ENCODE measurements around the gene HMGN1.

Gene HMGN1

GRCh38 chr21:39327727-39328126 is 21.2 kb downstream of the HMGN1 start:
- no peak for FAIRE-seq

GRCh38 chr21:39326607-39327307 is 22.1 kb downstream of the HMGN1 start:
- FAIRE-seq: no peak

- no peak for FAIRE-seq
Observed at GRCh38 chr21:39325458-39325857, 23.4 kb downstream of the HMGN1 start.

- no peak for FAIRE-seq
Observed at GRCh38 chr21:39321424-39321823, 27.5 kb downstream of the HMGN1 start.

GRCh38 chr21:39319814-39320332 is 29.0 kb downstream of the HMGN1 start:
- FAIRE-seq: no peak

GRCh38 chr21:39319251-39319756 is 29.6 kb downstream of the HMGN1 start:
- no peak for FAIRE-seq

- FAIRE-seq: no peak
Observed at GRCh38 chr21:39318091-39318959, 30.6 kb downstream of the HMGN1 start.

GRCh38 chr21:39317134-39318090 is 31.5 kb downstream of the HMGN1 start:
- no peak for FAIRE-seq

- FAIRE-seq: no peak
Observed at GRCh38 chr21:39316729-39317128, 32.2 kb downstream of the HMGN1 start.

- FAIRE-seq: no peak
Observed at GRCh38 chr21:39315603-39316445, 33.1 kb downstream of the HMGN1 start.

- FAIRE-seq: no peak
Observed at GRCh38 chr21:39314143-39315027, 34.5 kb downstream of the HMGN1 start.

- no peak for FAIRE-seq
Observed at GRCh38 chr21:39313571-39314142, 35.2 kb downstream of the HMGN1 start, which contains the start of gene BRWD1. Gene BRWD1 (minus strand): TSS chr21:39313632. CDS start chr21:39313491, 141 bp downstream.

GRCh38 chr21:39313042-39313570 is 35.8 kb downstream of the HMGN1 start:
- no peak for FAIRE-seq

GRCh38 chr21:39312112-39313041 is 36.5 kb downstream of the HMGN1 start:
- FAIRE-seq: no peak

- FAIRE-seq: no peak
Observed at GRCh38 chr21:39311164-39311563, 37.7 kb downstream of the HMGN1 start.

- no peak for FAIRE-seq
Observed at GRCh38 chr21:39307466-39307865, 41.4 kb downstream of the HMGN1 start.

GRCh38 chr21:39300587-39300986 is 48.3 kb downstream of the HMGN1 start:
- FAIRE-seq: no peak

GRCh38 chr21:39296891-39297290 is 52.0 kb downstream of the HMGN1 start:
- FAIRE-seq: no peak
